ENCODE data around the gene HECTD1.
"Not testable (repeated sequence)": the region's sequence is repeated elsewhere in the genome, so short reads cannot be mapped to it uniquely, and the experiment has no call there.

Gene HECTD1

DNA sequence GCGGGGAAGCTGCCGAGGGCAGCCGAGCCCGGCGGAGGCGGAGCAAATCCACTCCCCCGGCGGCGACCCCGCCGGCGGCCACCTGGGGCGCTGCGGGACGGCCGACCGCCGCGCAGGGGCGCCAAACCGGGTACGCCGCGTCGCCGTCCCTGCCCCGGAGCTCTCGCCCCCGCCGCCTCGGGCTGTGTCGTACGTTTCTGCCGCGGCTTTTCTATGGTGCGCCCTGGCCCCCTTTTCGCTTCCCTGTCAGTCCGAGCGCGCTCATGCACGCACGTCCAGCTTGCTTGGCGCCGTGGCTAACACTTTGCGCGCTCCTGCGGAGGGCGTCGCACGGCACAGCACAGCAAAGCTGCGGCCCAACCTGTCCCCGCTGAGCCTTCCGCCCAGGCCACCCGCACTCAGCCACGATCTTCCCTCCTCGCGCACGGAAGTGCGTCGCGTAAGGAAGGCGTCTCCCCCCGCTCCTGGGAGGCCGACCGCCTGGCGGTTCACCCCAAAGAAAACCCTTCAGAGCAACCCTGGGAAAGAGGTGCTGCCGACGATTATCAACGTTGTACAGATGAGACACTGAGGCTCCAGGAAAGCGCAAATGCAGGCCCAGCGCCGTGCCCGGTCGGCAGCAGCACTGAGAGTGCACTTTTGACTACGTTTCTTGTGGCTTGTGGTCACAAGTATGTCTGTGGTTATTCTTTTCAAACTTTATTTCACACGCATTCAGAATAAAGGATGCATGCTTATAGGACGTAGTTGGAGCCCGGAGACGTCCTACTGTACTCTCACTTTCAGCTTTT is at the start of gene HECTD1:
TSS of gene HECTD1 (minus strand) at position 39 of the 791 bp plus-strand sequence. CDS start 1,857 bp downstream, outside the sequence.
- H3K9me3 Mint-ChIP-seq = no peaks in the 10 kb centered on the region
- H3K27ac Mint-ChIP-seq = peak within 1 kb of the TSS; percentile 100
- peaks cover 21% of the 10 kb centered on the region for H3K36me3 Mint-ChIP-seq
- H3K4me1 Mint-ChIP-seq = peaks cover 56% of the 10 kb centered on the region
- peaks cover 9% of the 10 kb centered on the region for H3K27me3 Mint-ChIP-seq
- DNase-seq = peak; percentile 91
- CTCF ChIA-PET = interaction anchor here (0.7 to 1.6 kb wide), 8 partner anchors 44 to 250 kb away, joined by 3 to 5 read pairs (median 3); partner anchors contain the start of gene DTD2
- peak within 1 kb of the TSS; percentile 91 for H3K4me3 Mint-ChIP-seq

DNA sequence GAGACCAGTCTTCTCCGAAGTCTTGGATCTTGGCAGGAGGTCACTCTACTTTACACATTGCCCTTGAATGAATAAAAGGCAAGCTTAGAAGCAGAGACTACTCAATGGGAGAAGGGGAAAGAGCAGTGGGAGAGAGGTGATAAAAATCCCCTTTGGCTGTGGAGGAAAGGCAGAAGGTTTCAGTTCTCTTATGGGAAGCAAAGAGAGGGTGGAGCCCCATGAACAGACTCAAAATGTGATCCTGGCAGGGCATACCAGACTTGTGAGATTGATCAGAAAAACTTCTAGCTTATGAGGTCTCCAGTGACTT is 49.6 kb upstream of the HECTD1 start:
- Mint-ChIP-seq H3K36me3 (no peaks in the 10 kb centered on the region), H3K27me3 (no peaks in the 10 kb centered on the region), H3K4me1 (no peaks in the 10 kb centered on the region), H3K9me3 (no peaks in the 10 kb centered on the region), H3K27ac (no peak overlapping the region), H3K4me3 (no peak overlapping the region)
- no peak for DNase-seq
- CTCF ChIA-PET = no interaction called here

DNA sequence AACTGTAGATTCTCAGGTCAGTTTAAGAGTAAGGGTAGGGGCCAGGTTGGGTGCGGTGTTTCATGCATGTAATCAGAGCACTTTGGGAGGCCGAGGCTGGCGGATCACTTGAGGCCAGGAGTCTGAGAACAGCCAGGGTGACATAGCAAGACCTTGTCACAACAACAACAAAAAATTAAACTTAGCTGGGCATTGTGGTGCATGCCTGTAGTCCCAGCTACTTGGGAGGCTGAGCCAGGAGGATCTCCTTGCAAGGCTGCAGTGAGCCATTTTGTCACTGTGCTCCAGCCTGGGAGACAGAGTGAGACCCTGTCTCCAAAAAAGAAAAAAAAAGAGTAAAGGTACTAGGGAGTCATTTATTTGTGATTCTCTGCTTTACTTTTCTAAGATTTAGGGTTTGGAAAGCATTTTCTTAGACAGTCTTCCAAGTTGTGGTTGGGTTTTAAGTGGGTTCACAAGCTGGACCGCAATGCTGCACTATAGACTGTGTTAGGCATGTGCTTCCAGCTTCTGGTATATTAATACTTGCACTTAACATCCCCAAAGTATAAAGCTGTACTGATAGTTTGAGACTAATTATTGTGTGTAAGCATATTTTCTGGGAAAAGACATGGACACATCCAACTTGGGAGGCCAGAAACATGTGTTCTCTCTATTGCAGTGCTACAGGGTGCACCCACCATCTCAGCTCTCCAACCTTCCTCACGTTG is 49.1 kb upstream of the HECTD1 start:
- H3K4me3 Mint-ChIP-seq = no peak overlapping the region
- no peaks in the 10 kb centered on the region for H3K4me1 Mint-ChIP-seq
- H3K27ac Mint-ChIP-seq = no peak overlapping the region
- no peaks in the 10 kb centered on the region for H3K27me3 Mint-ChIP-seq
- CTCF ChIA-PET = no interaction called here
- H3K36me3 Mint-ChIP-seq = no peaks in the 10 kb centered on the region
- no peaks in the 10 kb centered on the region for H3K9me3 Mint-ChIP-seq
- DNase-seq = no peak

DNA sequence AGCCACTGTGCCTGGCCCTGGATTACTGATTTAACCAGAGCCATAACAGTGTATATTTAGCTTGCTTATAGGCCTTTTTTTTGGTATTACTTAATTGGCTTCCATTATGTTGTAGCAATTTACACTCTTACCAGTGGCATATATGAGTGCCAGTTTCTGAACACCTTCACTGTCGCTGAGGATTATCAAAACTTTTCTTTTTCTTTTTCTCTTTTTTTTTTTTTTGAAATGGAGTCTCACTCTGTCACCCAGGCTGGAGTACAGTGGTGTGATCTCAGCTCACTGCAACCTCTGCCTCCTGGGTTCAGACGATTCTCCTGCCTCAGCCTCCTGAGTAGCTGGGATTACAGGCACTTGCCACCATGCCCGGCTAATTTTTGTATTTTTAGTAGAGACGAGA is 48.3 kb upstream of the HECTD1 start:
- DNase-seq, H3K27ac Mint-ChIP-seq, H3K27me3 Mint-ChIP-seq, H3K4me3 Mint-ChIP-seq, H3K9me3 Mint-ChIP-seq, CTCF ChIA-PET, H3K4me1 Mint-ChIP-seq, H3K36me3 Mint-ChIP-seq: not testable (repeated sequence)

DNA sequence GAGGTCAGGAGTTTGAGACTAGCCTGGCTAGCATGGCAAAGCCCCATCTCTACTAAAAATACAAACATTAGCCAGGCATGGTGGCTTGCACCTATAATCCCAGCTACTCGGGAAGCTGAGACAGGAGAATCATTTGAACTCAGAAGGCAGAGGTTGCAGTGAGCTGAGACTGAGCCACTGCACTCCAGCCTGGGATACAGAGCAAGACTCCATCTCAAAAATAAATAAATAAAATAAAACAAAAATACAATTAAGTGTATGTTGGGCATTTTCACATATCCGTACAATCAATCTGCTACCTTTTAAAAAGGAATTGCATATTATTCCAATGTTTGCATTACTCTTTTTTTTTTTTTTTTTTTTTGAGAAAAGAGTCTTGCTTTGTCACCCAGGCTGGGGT is 47.7 kb upstream of the HECTD1 start:
- Mint-ChIP-seq H3K4me1 (no peaks in the 10 kb centered on the region), H3K27me3 (no peaks in the 10 kb centered on the region), H3K27ac (no peak overlapping the region), H3K36me3 (no peaks in the 10 kb centered on the region), H3K9me3 (no peaks in the 10 kb centered on the region), H3K4me3 (no peak overlapping the region)
- CTCF ChIA-PET = no interaction called here
- DNase-seq = no peak

DNA sequence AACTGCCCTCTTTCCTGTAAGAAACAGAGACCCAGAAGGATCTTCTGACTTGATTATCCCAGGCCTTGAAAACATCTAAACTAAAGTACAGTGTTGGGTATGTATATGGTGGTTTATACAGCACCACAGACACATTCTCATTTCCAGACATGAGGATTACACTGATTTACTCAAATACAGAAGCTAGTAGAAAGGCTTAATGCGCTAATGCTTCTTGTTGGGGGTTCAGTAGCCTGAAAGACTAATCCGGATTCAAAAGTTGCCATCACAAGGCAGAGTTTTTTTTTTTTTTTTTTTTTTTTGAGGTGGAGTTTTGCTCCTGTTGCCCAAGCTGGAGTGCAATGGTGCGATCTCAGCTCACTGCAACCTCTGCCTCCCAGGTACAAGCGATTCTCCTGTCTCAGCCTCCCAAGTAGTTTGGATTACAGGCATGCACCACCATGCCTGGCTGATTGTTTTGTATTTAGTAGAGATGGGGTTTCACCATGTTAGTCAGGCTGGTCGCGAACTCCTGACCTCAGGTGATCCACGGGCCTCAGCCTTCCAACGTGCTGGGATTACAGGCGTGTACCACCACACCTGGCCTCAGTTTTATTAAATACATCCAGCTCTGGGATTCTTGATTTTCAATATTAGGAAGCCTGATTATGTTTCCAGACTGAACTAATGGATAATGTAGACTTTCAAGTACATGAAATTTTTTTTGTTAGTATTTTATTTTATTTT is 46.3 kb upstream of the HECTD1 start:
- no peaks in the 10 kb centered on the region for H3K9me3 Mint-ChIP-seq
- DNase-seq = no peak
- H3K36me3 Mint-ChIP-seq = no peaks in the 10 kb centered on the region
- no peak overlapping the region for H3K27ac Mint-ChIP-seq
- H3K27me3 Mint-ChIP-seq = no peaks in the 10 kb centered on the region
- H3K4me3 Mint-ChIP-seq = no peak overlapping the region
- no peaks in the 10 kb centered on the region for H3K4me1 Mint-ChIP-seq
- CTCF ChIA-PET = no interaction called here

DNA sequence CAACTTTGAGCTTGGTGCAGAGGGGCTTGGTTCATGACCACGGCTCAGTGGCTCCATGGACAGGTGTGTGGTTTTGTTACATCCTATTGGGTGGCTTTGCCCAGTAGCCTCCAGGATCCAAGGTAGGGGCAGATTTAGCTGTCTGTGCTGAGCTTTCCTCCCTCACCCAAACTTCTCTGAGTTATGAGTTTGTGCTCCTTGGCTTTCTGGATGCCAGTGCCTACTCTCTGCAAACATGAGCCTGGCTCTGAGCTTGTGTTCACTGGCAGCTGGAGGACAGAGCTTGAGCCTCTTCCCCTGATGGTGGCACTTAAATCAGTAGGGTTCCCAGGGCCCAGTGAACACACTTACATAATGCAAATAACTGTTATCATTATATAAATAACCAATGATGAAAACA is 45.3 kb upstream of the HECTD1 start:
- CTCF ChIA-PET = no interaction called here
- Mint-ChIP-seq H3K9me3 (no peaks in the 10 kb centered on the region), H3K4me1 (no peaks in the 10 kb centered on the region), H3K36me3 (no peaks in the 10 kb centered on the region), H3K27ac (no peak overlapping the region), H3K4me3 (no peak overlapping the region), H3K27me3 (no peaks in the 10 kb centered on the region)
- no peak for DNase-seq

DNA sequence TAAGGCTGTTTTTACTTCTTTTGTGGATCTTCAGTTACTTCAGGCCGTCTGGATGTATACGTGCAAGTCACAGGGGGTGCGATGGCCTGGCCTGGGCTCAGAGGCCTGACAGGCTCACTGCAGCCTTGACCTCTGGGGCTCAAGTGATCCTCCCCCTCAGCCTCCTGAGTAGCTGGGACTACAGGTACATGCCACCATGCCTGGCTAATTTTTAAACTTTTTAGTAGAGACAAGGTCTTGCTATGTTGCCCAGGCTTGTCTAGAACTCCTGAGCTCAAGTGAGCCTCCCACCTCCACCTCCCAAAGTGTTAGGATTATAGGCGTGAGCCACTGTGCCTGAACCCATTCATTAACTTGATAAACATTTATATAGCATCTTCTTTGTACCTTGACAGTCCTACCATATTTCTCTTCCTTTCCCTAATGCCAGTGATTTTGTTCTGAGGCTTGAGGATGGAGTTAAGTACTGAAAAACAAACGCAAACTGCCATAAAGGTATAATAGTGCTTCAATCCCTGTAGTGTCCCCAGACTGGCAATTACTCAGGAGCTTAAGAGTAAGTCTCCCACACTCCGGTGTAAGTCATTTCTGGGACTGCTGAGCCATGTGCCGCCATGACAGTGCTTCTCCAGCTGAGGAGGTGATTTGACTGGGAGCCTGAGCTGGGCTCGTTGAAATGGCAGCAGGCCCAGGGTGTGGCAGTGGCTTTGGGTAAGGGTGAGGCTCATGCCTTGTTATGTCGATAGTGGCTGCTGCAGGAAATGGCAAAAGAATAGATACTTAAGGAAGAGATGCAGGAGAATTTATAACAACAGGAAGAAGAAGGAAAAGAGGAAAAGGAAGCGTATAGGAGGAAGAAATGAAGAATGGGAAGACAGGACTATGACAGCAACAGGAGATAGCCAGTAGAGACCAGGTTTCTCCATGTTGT is 43.7 kb upstream of the HECTD1 start:
- CTCF ChIA-PET = no interaction called here
- Mint-ChIP-seq H3K9me3 (no peaks in the 10 kb centered on the region), H3K27ac (no peak overlapping the region), H3K4me3 (no peak overlapping the region), H3K27me3 (no peaks in the 10 kb centered on the region), H3K36me3 (no peaks in the 10 kb centered on the region), H3K4me1 (no peaks in the 10 kb centered on the region)
- DNase-seq = no peak

DNA sequence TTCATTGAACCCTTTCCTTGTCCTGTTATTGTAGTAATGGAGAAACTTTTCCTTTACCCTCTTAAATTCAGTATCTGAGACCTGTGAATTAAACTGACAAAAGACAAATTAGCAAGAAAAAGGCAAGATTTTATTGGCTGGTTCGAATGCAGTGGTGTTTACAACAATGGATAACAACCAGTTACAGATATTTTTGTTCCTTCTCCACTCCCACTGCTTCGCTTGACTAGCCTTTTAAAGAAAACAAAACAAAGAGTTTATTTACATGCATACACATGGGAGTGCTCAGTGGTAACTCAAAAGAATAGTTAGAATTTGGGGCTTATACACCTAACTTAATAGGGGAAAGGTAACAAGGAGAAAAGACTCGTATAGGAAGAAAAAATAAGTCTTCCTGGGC is 37.0 kb upstream of the HECTD1 start:
- H3K9me3 Mint-ChIP-seq = no peaks in the 10 kb centered on the region
- peaks cover 14% of the 10 kb centered on the region for H3K4me1 Mint-ChIP-seq
- CTCF ChIA-PET = no interaction called here
- no peaks in the 10 kb centered on the region for H3K27me3 Mint-ChIP-seq
- H3K36me3 Mint-ChIP-seq = no peaks in the 10 kb centered on the region
- no peak for DNase-seq
- no peak overlapping the region for H3K4me3 Mint-ChIP-seq
- H3K27ac Mint-ChIP-seq = no peak overlapping the region

DNA sequence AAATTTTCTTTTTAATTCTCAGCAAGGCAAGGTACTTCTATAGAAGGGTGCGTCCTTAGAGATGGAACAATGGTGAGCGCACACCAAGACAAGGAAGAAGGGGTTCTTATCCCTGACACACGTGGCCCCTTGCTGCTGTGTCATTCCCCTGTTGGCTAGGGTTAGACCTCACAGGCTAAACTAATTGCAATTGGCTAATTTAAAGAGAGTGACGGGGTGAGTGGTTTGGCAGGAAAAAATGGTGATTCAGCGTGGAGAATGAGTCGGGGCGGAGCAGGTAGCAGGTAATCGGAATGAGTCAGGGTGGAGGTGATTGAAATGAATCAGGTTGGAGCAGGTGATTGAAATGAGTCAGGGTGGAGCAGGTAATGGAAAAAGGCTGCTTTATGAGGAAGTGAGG is 36.3 kb upstream of the HECTD1 start:
- DNase-seq = no peak
- Mint-ChIP-seq H3K4me1 (peaks cover 18% of the 10 kb centered on the region), H3K36me3 (no peaks in the 10 kb centered on the region), H3K27me3 (no peaks in the 10 kb centered on the region), H3K9me3 (no peaks in the 10 kb centered on the region), H3K27ac (no peak overlapping the region), H3K4me3 (no peak overlapping the region)
- CTCF ChIA-PET = no interaction called here

DNA sequence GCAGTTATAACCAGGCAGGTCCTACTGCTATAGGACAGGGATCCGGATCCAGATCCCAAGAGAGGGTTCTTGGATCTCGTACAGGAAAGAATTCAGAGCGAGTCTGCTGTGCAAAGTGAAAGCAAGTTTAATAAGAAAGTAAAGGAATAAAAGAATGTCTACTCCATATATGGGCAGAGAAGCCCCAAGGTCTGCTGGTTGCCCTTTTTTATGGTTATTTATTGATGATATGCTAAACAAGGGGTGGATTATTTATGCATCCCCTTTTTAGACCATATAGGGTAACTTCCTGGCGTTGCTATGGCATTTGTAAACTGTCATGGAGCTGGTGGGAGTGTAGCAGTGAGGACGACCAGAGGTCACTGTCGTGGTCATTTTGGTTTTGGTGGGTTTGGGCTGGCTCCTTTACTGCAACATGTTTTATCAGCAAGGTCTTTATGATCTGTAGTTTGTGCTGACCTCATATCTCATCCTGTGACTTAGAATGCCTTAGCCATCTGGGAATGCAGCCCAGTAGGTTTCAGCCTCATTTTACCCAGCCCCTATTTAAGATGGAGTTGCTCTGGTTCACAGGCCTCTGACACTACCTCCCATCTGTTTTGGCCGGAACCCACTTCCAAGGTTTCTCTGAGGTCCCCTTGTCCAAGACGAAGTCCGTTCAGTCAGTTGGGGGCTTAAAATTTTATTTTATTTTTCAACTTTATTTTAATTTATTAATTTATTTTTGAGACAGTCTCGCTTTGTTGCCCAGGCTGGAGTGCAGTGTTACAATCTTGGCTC is 34.8 kb upstream of the HECTD1 start:
- peaks cover 18% of the 10 kb centered on the region for H3K4me1 Mint-ChIP-seq

DNA sequence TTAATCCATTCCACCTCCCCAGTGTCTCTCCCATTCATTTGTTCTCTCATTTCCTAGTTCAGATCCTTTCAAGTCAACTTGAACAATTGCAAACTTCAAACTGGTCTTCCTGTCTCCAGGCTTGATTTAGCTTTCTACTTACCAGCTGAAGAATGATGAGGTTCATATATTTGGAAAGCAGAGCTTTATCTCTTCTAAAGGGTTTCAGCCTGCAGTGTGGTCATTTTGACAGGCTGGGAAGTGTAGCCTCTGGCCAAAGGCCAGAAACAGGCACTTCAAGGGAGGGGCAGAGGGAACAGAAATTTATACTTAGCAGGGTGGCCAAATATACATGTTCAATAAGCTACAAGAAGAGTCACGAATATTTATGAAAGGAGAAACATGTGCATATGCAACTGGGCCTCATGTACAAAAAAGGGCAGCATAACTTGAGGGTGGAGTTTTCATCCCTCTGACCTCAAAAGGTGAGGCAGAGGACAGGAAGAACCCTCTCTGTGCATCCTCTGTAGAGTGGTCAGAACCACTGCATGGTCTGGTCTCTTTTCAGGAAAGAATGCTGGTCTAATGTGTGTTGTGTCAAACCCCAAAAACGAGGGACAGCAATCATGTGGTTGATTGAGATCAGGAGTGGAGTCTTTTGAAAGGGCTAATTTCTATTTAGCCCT is 34.0 kb upstream of the HECTD1 start:
- H3K9me3 Mint-ChIP-seq = no peaks in the 10 kb centered on the region
- H3K4me3 Mint-ChIP-seq = no peak overlapping the region
- no peak for DNase-seq
- H3K36me3 Mint-ChIP-seq = no peaks in the 10 kb centered on the region
- peaks cover 18% of the 10 kb centered on the region for H3K4me1 Mint-ChIP-seq
- no peak overlapping the region for H3K27ac Mint-ChIP-seq
- CTCF ChIA-PET = no interaction called here
- peaks cover 4% of the 10 kb centered on the region for H3K27me3 Mint-ChIP-seq

More for the DNA sequence above, 34.8 kb upstream of the HECTD1 start:
- CTCF ChIA-PET, H3K36me3 Mint-ChIP-seq, H3K27me3 Mint-ChIP-seq, H3K4me3 Mint-ChIP-seq, H3K9me3 Mint-ChIP-seq, DNase-seq, H3K27ac Mint-ChIP-seq: not testable (repeated sequence)

DNA sequence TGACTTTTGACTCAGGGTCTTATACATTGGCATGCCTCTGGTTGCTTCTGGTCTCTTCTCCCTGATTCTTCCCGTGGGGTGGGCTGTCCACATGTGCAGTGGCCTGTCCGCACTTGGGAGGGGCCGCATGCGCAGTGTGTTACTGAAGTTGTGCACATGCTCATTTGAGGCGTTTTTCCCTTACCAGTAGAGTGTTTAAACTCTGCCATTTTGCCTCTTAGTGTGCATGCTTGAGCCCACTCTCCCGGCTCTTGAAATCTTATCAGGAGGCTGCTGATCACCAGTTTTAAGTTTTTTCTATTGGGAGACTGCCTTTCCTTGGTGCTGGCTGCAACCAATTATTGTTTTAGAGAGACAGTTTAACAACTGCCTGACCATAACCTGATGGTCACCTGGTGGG is 32.1 kb upstream of the HECTD1 start:
- Mint-ChIP-seq H3K4me1 (peaks cover 18% of the 10 kb centered on the region), H3K27ac (no peak overlapping the region), H3K27me3 (peaks cover 7% of the 10 kb centered on the region), H3K9me3 (no peaks in the 10 kb centered on the region), H3K36me3 (no peaks in the 10 kb centered on the region), H3K4me3 (no peak overlapping the region)
- DNase-seq = no peak
- CTCF ChIA-PET = no interaction called here

Measured in activated naive CD4-positive, alpha-beta T cell treated with anti-CD3 and anti-CD28 coated beads, Interleukin-2, amount 10 ng/mL, durations not matched to agents 7 days and 5 days (primary cell).